Thoracic aorta (tissue), 2 donors: ENCODE measurements around the gene CTNNBL1. TPM values are rescaled to one million over a fixed set of nuclear protein-coding genes. Genes with fewer than 3 reads are reported as not detected.
"Not testable (repeated sequence)": the region's sequence is repeated elsewhere in the genome, so short reads cannot be mapped to it uniquely, and the experiment has no call there.

Experiments used
- ATAC-seq: fragments of 150-250 bp; one replicate; pipeline ENCODE4 v1.8.0; 2017; ENCODE audit warnings: low read depth; ENCODE audit not compliant: insufficient number of reproducible peaks, low FRiP score
- DNase-seq: peaks from one replicate; pipeline ENCODE4 v3.0.0-alpha.2; 2020; ENCODE audit warnings: low spot score
- H3K27ac ChIP-seq, 2 donors: fragments of 200-600 bp; sonication (generic); 1 replicate in 1 of 2; 2 replicates in 1 of 2; pipeline ENCODE4 v1.5.1; 2016; ENCODE audit warnings: mild to moderate bottlenecking in 2 of 2, moderate library complexity in 2 of 2
- H3K27me3 ChIP-seq: fragments of 200-600 bp; sonication (generic); replicated peaks from 2 replicates; pipeline ENCODE4 v1.6.0; 2016; ENCODE audit warnings: mild to moderate bottlenecking; ENCODE audit not compliant: insufficient read depth
- H3K36me3 ChIP-seq: fragments of 200-600 bp; sonication (generic); one replicate; pipeline ENCODE4 v1.5.1; 2016
- H3K4me1 ChIP-seq, 2 donors: fragments of 200-600 bp; sonication (generic); 1 replicate in 1 of 2; 2 replicates in 1 of 2; pipeline versions ENCODE4 v1.5.1 to v1.6.0; 2016; ENCODE audit warnings: low read depth in 2 of 2, mild to moderate bottlenecking in 1 of 2; ENCODE audit not compliant: control insufficient read depth in 1 of 2
- H3K4me3 ChIP-seq: fragments of 200-600 bp; sonication (generic); 2 replicates; pipeline ENCODE4 v1.5.1; 2016; ENCODE audit warnings: mild to moderate bottlenecking
- H3K9me3 ChIP-seq: fragments of 200-600 bp; sonication (generic); 2 replicates; pipeline ENCODE4 v1.5.1; 2016
- CTCF ChIP-seq: fragments of 200-600 bp; sonication (generic); IDR thresholded peaks from one replicate; pipeline ENCODE4 v1.5.1; 2019; ENCODE audit warnings: antibody characterized with exemption
- total RNA-seq, 2 donors: library from RNA; depleted of rRNA; stranded (reverse); fragments of >200 nt; gene quantifications; one replicate each; pipeline versions ENCODE4 v1.1.0 to v1.2.3, GENCODE V29; 2016

Gene CTNNBL1
- total RNA-seq, 2 donors from 2014 or later, result 22.6 to 34.3 TPM

GRCh38 chr20:37713396-37713795 is 19.6 kb downstream of the CTNNBL1 start:
- no peak overlapping the region for H3K4me3 ChIP-seq
- H3K27me3 ChIP-seq, result no peaks in the 10 kb centered on the region
- no peak for DNase-seq
- H3K36me3 ChIP-seq, result no peaks in the 10 kb centered on the region
- H3K9me3 ChIP-seq, result no peaks in the 10 kb centered on the region
- H3K4me1 ChIP-seq, result peaks cover 12 to 27% of the 10 kb centered on the region in 2 donors
- ATAC-seq, result no peak
- no peak for TF ChIP-seq CTCF
- H3K27ac ChIP-seq, result no peak overlapping the region

DNA sequence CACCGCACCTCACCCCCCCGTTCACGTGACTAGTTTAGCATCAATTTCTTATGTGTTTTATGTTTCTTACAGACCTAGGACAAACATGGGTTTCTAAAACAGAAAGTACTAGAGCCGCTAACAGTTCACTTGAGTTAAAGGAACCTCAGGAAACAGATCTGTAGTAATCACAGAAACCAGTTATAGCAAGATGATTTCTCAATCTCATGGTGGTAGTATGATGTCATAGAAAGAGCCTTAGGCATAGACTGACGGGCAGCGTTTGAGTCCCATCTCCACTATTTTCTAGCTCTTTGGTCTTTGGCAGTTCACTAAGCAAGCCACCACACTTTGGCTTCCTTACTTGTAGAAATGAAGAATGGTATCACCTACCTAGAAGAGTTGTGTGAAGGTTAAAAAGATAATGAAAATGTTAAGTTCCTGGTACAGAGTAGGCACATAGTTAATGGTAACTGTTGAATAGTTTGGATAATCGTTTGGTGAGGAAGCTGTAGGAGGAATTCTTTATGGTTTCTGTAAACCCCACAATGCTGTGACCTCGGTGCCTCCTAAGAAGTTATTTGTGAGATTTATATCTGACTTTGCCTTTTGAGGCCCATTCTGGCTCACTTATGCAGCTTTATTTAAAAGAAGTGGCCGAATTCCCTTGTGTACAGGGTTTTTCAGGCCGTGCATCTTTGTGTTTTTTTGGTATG is 21.3 kb downstream of the CTNNBL1 start:
- Histone ChIP-seq H3K27ac (no peak overlapping the region), H3K4me1 (peaks cover 12 to 27% of the 10 kb centered on the region in 2 donors), H3K4me3 (no peak overlapping the region), H3K9me3 (no peaks in the 10 kb centered on the region), H3K36me3 (no peaks in the 10 kb centered on the region), H3K27me3 (no peaks in the 10 kb centered on the region)
- ATAC-seq (no peak), DNase-seq (no peak)
- no peak for TF ChIP-seq CTCF

GRCh38 chr20:37721751-37722150 is 27.9 kb downstream of the CTNNBL1 start:
- H3K4me1 ChIP-seq, result peaks cover 3 to 9% of the 10 kb centered on the region in 2 donors
- no peak overlapping the region for H3K4me3 ChIP-seq
- ATAC-seq (no peak), DNase-seq (no peak)
- no peaks in the 10 kb centered on the region for H3K9me3 ChIP-seq
- no peak for TF ChIP-seq CTCF
- H3K27me3 ChIP-seq, result no peaks in the 10 kb centered on the region
- no peaks in the 10 kb centered on the region for H3K36me3 ChIP-seq
- no peak overlapping the region for H3K27ac ChIP-seq

DNA sequence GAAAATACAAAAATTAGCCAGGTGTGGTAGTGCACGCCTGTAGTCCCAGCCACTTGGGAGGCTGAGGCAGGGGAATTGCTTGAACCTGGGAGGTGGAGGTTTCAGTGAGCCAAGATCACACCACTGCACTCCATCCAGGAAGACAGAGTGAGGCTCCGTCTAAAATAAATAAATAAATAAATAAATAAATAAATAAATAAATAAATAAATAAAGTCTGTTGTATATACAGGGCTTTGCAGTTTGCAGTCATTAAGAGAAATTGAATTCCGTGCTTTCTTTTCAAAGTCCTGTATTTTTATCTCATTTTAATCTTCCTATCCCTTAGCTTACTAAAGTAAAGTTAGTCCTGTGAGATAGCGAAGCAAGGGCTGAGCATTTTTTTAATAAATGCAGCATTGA is 28.5 kb downstream of the CTNNBL1 start:
- not testable (repeated sequence) for ATAC-seq, H3K4me3 ChIP-seq, H3K9me3 ChIP-seq, H3K27ac ChIP-seq, DNase-seq, H3K27me3 ChIP-seq, H3K4me1 ChIP-seq, H3K36me3 ChIP-seq

- H3K27me3 ChIP-seq, result no peaks in the 10 kb centered on the region
- ATAC-seq (no peak), DNase-seq (no peak)
- no peaks in the 10 kb centered on the region for H3K9me3 ChIP-seq
- no peak overlapping the region for H3K27ac ChIP-seq
- TF ChIP-seq CTCF, result no peak
- no peaks in the 10 kb centered on the region for H3K36me3 ChIP-seq
- H3K4me1 ChIP-seq, result peaks cover 9 to 10% of the 10 kb centered on the region in 2 donors
- no peak overlapping the region for H3K4me3 ChIP-seq
Observed at GRCh38 chr20:37723668-37724067, 29.8 kb downstream of the CTNNBL1 start.

- Histone ChIP-seq H3K9me3 (no peaks in the 10 kb centered on the region), H3K27me3 (no peaks in the 10 kb centered on the region), H3K36me3 (no peaks in the 10 kb centered on the region), H3K4me3 (no peak overlapping the region), H3K27ac (no peak overlapping the region), H3K4me1 (peaks cover 9 to 13% of the 10 kb centered on the region in 2 donors)
- TF ChIP-seq CTCF, result no peak
- ATAC-seq, result no peak
- DNase-seq, result no peak
Observed at GRCh38 chr20:37725165-37725564, 31.3 kb downstream of the CTNNBL1 start.
